Neural progenitor cell (in vitro differentiated cells): ENCODE data around the gene CAND2.

Experiments
- CTCF ChIP-seq: fragments of 200-600 bp; sonication (generic); IDR thresholded peaks from 2 replicates; pipeline ENCODE4 v1.5.1; 2017; ENCODE audit warnings: antibody characterized with exemption, mild to moderate bottlenecking
- EZH2 ChIP-seq: fragments of 200-600 bp; sonication (generic); IDR thresholded peaks from 2 replicates; pipeline ENCODE4 v1.6.1; 2017; ENCODE audit warnings: antibody characterized with exemption, mild to moderate bottlenecking, moderate library complexity
- EZH2phosphoT487 ChIP-seq: fragments of 200-600 bp; sonication (generic); IDR thresholded peaks from 2 replicates; pipeline ENCODE4 v1.6.1; 2017; ENCODE audit warnings: antibody characterized with exemption

DNA sequence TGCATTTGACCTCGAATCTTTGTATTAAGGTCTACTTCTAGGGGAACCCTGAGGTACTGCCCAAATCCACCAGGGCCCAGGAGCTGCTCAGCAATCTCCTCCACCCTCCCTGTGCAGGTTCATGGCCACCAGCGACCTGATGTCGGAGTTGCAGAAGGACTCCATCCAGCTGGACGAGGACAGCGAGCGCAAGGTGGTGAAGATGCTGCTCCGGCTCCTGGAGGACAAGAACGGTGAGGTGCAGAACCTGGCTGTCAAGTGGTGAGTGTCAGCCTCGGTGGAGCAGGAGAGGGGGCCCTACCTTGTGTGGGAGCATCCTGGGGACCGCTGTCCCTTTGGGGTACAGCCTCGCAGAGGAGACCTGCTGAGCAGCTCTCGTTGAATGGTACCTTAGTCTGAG is 6.9 kb downstream of the CAND2 start:
- TF ChIP-seq EZH2 (no peak), CTCF (no peak), EZH2phosphoT487 (no peak)
